ENCODE data around the gene CHAF1B.
A peak's percentile ranks its signal among the peaks of the same experiment; 100 is the strongest.

GRCh38 chr21:36423771-36424433 is 38.7 kb downstream of the CHAF1B start:
- TF ChIP-seq CTCF (tag by site-specific recombination; IDR thresholded peaks at IDR 0.05) (no peak), ZBTB49 (tag by site-specific recombination; IDR thresholded peaks at IDR 0.05; ENCODE audit: low read depth) (no peak), ZNF10 (tag by site-specific recombination; IDR thresholded peaks at IDR 0.05) (peak; percentile 87), MZF1 (tag by site-specific recombination; IDR thresholded peaks at IDR 0.05; ENCODE audit: borderline replicate concordance) (no peak), YY1 (tag by site-specific recombination; IDR thresholded peaks at IDR 0.05) (no peak), SALL2 (tag by site-specific recombination; IDR thresholded peaks at IDR 0.05; ENCODE audit: borderline replicate concordance) (no peak)
